Prostate gland (tissue), 2 donors: ENCODE data around the gene MB21D2.
A peak's percentile ranks its signal among the peaks of the same experiment; 100 is the strongest.

ENCODE experiments used
- CTCF ChIP-seq, 4 experiments: fragments of 200-600 bp in 2 of 4; fragments of 450-650 bp in 2 of 4; sonication (generic) in 2 of 4; IDR thresholded peaks; 1 replicate in 3 of 4; 2 replicates in 1 of 4; pipeline ENCODE4 v1.5.1; 2016 to 2019; ENCODE audit warnings: antibody characterized with exemption in 4 of 4, mild to moderate bottlenecking in 2 of 4, moderate library complexity in 2 of 4
- POLR2A ChIP-seq: fragments of 450-650 bp; IDR thresholded peaks from one replicate; pipeline ENCODE4 v1.6.1; 2016; ENCODE audit warnings: antibody characterized with exemption, mild to moderate bottlenecking
- POLR2AphosphoS5 ChIP-seq: sonication (generic); formaldehyde crosslinking; IDR thresholded peaks from one replicate; pipeline ENCODE4 v1.6.1; 2017; ENCODE audit warnings: antibody characterized with exemption

- no peak for TF ChIP-seq CTCF (IDR thresholded peaks at IDR 0.05)
- peak; percentile 55 for TF ChIP-seq POLR2AphosphoS5
- no peak for TF ChIP-seq POLR2A
Observed at GRCh38 chr3:192928720-192929119, 11.1 kb upstream of the MB21D2 start.
